GM12878 (cell line): ENCODE data around the gene NEMF. TPM values are rescaled to one million over a fixed set of nuclear protein-coding genes. Genes with fewer than 3 reads are reported as not detected.
"Not testable (repeated sequence)": the region's sequence is repeated elsewhere in the genome, so short reads cannot be mapped to it uniquely, and the experiment has no call there.

Source experiments
- ATAC-seq: fragments of 200-7000 bp; cut with Tn5 transposase; 3 replicates; pipeline ENCODE4 v1.9.1; 2020; ENCODE audit warnings: mild to moderate bottlenecking, moderate library complexity
- BruUV-seq: library from RNA; stranded (reverse); fragments of 400-500 nt; replicated peaks from 2 replicates; lab custom pipeline; 2021; lab: Mats Ljungman, UMichigan
- CTCF ChIA-PET: fragments of 300-600 bp; sonication (Branson Sonifier 250); formaldehyde crosslinking; extraction: SDS; loops from one replicate; lab custom pipeline; 2021; ENCODE audit warnings: inconsistent platforms; lab: Yijun Ruan, JAX
- POLR2A ChIA-PET: fragments of 350-600 bp; formaldehyde crosslinking; extraction: SDS; loops from one replicate; lab custom pipeline; 2021; ENCODE audit warnings: inconsistent platforms; lab: Charles Lee
- RAD21 ChIA-PET: fragments of 300-600 bp; sonication (Branson Sonifier 250); formaldehyde crosslinking; loops from one replicate; lab custom pipeline; 2023; ENCODE audit warnings: antibody characterized with exemption; ENCODE audit not compliant: unreplicated experiment; lab: Charles Lee
- SMC1A ChIA-PET: fragments of 300-600 bp; sonication (Branson Sonifier 250); formaldehyde crosslinking; loops from one replicate; lab custom pipeline; 2023; ENCODE audit not compliant: unreplicated experiment, uncharacterized antibody; lab: Charles Lee
- DNase-seq: peaks from one replicate; pipeline ENCODE4 v3.0.0-alpha.2; 2011; ENCODE audit warnings: low read depth, low spot score
- FAIRE-seq: peaks from 3 replicates; lab custom pipeline; 2011; peaks lifted over from hg19 to GRCh38; lab: Jason Lieb, UNC
- H2AFZ ChIP-seq: 2 replicates; pipeline ENCODE4 v1.6.0; 2011; ENCODE audit warnings: low read depth, low read length, control low read depth; ENCODE audit not compliant: control insufficient read depth
- H3K27ac ChIP-seq: 2 replicates; pipeline ENCODE4 v1.5.1; 2011; ENCODE audit warnings: control low read depth; ENCODE audit not compliant: control insufficient read depth, insufficient read depth
- H3K27me3 ChIP-seq, 2 experiments: replicated peaks in 1 of 2; 2 replicates each; pipeline versions ENCODE4 v1.6.0 to v1.6.1; 2011; ENCODE audit warnings: low read length in 1 of 2; ENCODE audit not compliant: control insufficient read depth in 2 of 2, insufficient read depth in 2 of 2
- H3K36me3 ChIP-seq, 2 experiments: 2 replicates each; pipeline ENCODE4 v1.5.1; 2011; ENCODE audit warnings: low read length in 1 of 2; ENCODE audit not compliant: control insufficient read depth in 2 of 2, insufficient read depth in 2 of 2
- H3K4me1 ChIP-seq: 2 replicates; pipeline ENCODE4 v1.6.1; 2011; ENCODE audit warnings: mild to moderate bottlenecking, low read length, moderate library complexity, mixed read lengths; ENCODE audit not compliant: control insufficient read depth, insufficient read depth
- H3K4me2 ChIP-seq: 2 replicates; pipeline ENCODE4 v1.6.0; 2011; ENCODE audit warnings: control low read depth; ENCODE audit not compliant: control insufficient read depth, insufficient read depth
- H3K4me3 ChIP-seq: fragments of 200-600 bp; sonication (generic); 2 replicates; pipeline ENCODE4 v1.5.1; 2016
- H3K79me2 ChIP-seq: 2 replicates; pipeline ENCODE4 v1.6.0; 2011; ENCODE audit warnings: low read length; ENCODE audit not compliant: control insufficient read depth, insufficient read depth
- H3K9ac ChIP-seq: 2 replicates; pipeline ENCODE4 v1.8.0; 2011; ENCODE audit warnings: low read length, control low read depth, mixed read lengths; ENCODE audit not compliant: control insufficient read depth, insufficient read depth
- H3K9me3 ChIP-seq: replicated peaks from 3 replicates; pipeline ENCODE4 v1.5.1; 2011; ENCODE audit warnings: mild to moderate bottlenecking, low read length; ENCODE audit not compliant: control insufficient read depth, insufficient read depth
- H4K20me1 ChIP-seq: 2 replicates; pipeline ENCODE4 v1.6.0; 2011; ENCODE audit not compliant: control insufficient read depth, insufficient read depth
- BACH1 ChIP-seq: fragments of 450-650 bp; IDR thresholded peaks from 2 replicates; pipeline ENCODE4 v1.6.1; 2017; ENCODE audit warnings: mild to moderate bottlenecking, borderline replicate concordance
- POLR2AphosphoS5 ChIP-seq: IDR thresholded peaks from 2 replicates; pipeline ENCODE4 v1.6.1; 2011; ENCODE audit warnings: mild to moderate bottlenecking, low read length, inconsistent platforms
- WGBS: methylation state at CpG from one replicate; pipeline ENCODE4 v1.1.6; 2016; ENCODE audit warnings: low lambda C conversion rate; ENCODE audit not compliant: insufficient replicate concordance, insufficient coverage; ENCODE audit errors: missing lambda C conversion rate; 5-methylcytosine and 5-hydroxymethylcytosine counted together
- in situ Hi-C: fragments of 300-500 bp; cut with MboI; formaldehyde crosslinking; loops from 9 replicates; pipeline ENCODE4 v1.14.3; 2018; ENCODE audit warnings: mixed read lengths
- intact Hi-C: fragments of 100-400 bp; cut with micrococcal nuclease; formaldehyde crosslinking; loops from one replicate; pipeline ENCODE4 v1.14.2; 2022; ENCODE audit not compliant: unreplicated experiment
- polyA plus RNA-seq, 11 experiments: library from polyadenylated mRNA; depleted of rRNA in 4 of 11; unstranded in 6 of 11; stranded (reverse) in 5 of 11; fragments of >200 nt; fragmentation: Nextera tagmentation in 4 of 11; fragmentation: Illumina TruSeq in 1 of 11; extraction: Ambion mirVana in 4 of 11; extraction: Trizol in 1 of 11; gene quantifications; 1 replicate in 1 of 11; 2 replicates in 10 of 11; pipeline versions ENCODE4 v1.2.1 to v1.2.3, GENCODE V29; 2011 to 2016; ENCODE audit warnings: inconsistent platforms in 2 of 11, missing spikeins in 2 of 11, low read depth in 1 of 11
- total RNA-seq, 4 experiments: library from RNA; depleted of rRNA in 3 of 4; stranded (reverse); fragments of >200 nt in 3 of 4; fragmentation: Illumina TruSeq in 1 of 4; extraction: Trizol in 1 of 4; gene quantifications; 2 replicates each; pipeline versions ENCODE4 v1.2.1 to v1.2.3, GENCODE V29; 2013 to 2021

The NEMF gene
- total and polyA plus RNA-seq, 10 of the 15 experiments (the other 5 are each of a cell fraction or from before 2014, with no cell fraction given): 31.5 to 80.1 (median 61.1) TPM

GRCh38 chr14:49894214-49895107 is 41.9 kb upstream of the NEMF start:
- RAD21 ChIA-PET: interaction anchor here (0.8 to 2.6 kb wide), 8 partner anchors 32 to 169 kb away, joined by 3 to 20 read pairs (median 6); no protein-coding TSS in a partner anchor
- CTCF ChIA-PET: interaction anchor here (0.7 to 3.1 kb wide), 3 partner anchors 27 to 210 kb away, joined by 3 to 16 read pairs (median 3); no protein-coding TSS in a partner anchor
- H3K27me3 ChIP-seq, H4K20me1 ChIP-seq, BruUV-seq, FAIRE-seq, H3K36me3 ChIP-seq, ATAC-seq, in situ Hi-C loops, H3K4me1 ChIP-seq, DNase-seq, H3K9me3 ChIP-seq, H2AFZ ChIP-seq: not testable (repeated sequence)
- intact Hi-C loops: loop anchor here (1.0 kb wide), 1 partner anchor 109 kb away; no protein-coding TSS in a partner anchor
- 0 out of 2 replicates have a peak, but pooled peaks have one; percentile 28 for TF ChIP-seq BACH1
- TF ChIP-seq POLR2AphosphoS5: 0 out of 2 replicates have a peak, but pooled peaks have one; percentile 12
- peaks cover 75% of the 10 kb centered on the region for H3K79me2 ChIP-seq
- H3K9ac ChIP-seq: peak overlapping the region; percentile 100
- WGBS: under 1% methylated on average over 7 of the region's 8 CpGs
- peak overlapping the region; percentile 54 for H3K4me2 ChIP-seq
- SMC1A ChIA-PET: interaction anchor here (1.4 to 2.1 kb wide), 9 partner anchors 15 to 210 kb away, joined by 3 to 18 read pairs (median 6); no protein-coding TSS in a partner anchor
- POLR2A ChIA-PET: interaction anchor here (0.6 to 3.9 kb wide), 5 partner anchors 25 to 168 kb away, joined by 3 to 36 read pairs (median 5); no protein-coding TSS in a partner anchor
- peak overlapping the region; percentile 97 for H3K4me3 ChIP-seq
- H3K27ac ChIP-seq: peak overlapping the region; percentile 100
